HG03045 (cell line): ENCODE measurements around the gene KIAA0232.
"Not testable (repeated sequence)": the region's sequence is repeated elsewhere in the genome, so short reads cannot be mapped to it uniquely, and the experiment has no call there.

Experiments
- ATAC-seq: cut with Tn5 transposase; IDR thresholded peaks from one replicate; pipeline ENCODE4 v1.9.1; 2021; ENCODE audit warnings: mild to moderate bottlenecking, moderate library complexity; ENCODE audit not compliant: unreplicated experiment

Gene KIAA0232

GRCh38 chr4:6755088-6755753 is 27.3 kb upstream of the KIAA0232 start:
- ATAC-seq: no peak

- not testable (repeated sequence) for ATAC-seq
Measured at GRCh38 chr4:6756345-6756744, 26.2 kb upstream of the KIAA0232 start.

GRCh38 chr4:6758728-6759127 is 23.8 kb upstream of the KIAA0232 start:
- ATAC-seq: no peak

GRCh38 chr4:6760865-6761264 is 21.7 kb upstream of the KIAA0232 start:
- no peak for ATAC-seq

GRCh38 chr4:6761649-6762615 is 20.6 kb upstream of the KIAA0232 start:
- ATAC-seq: no peak

- ATAC-seq: no peak
Measured at GRCh38 chr4:6763330-6763851, 19.1 kb upstream of the KIAA0232 start.

GRCh38 chr4:6764976-6765620 is 17.4 kb upstream of the KIAA0232 start:
- no peak for ATAC-seq

GRCh38 chr4:6765703-6766102 is 16.8 kb upstream of the KIAA0232 start:
- ATAC-seq: no peak

- ATAC-seq: no peak
Measured at GRCh38 chr4:6767386-6767747, 15.2 kb upstream of the KIAA0232 start.

- no peak for ATAC-seq
Measured at GRCh38 chr4:6767748-6768538, 14.6 kb upstream of the KIAA0232 start.

- ATAC-seq: no peak
Measured at GRCh38 chr4:6768539-6768905, 14.0 kb upstream of the KIAA0232 start.

GRCh38 chr4:6769233-6769988 is 13.1 kb upstream of the KIAA0232 start:
- ATAC-seq: no peak

- ATAC-seq: no peak
Measured at GRCh38 chr4:6769989-6770420, 12.5 kb upstream of the KIAA0232 start.

GRCh38 chr4:6770581-6771228 is 11.8 kb upstream of the KIAA0232 start:
- ATAC-seq: no peak

GRCh38 chr4:6771229-6771671 is 11.3 kb upstream of the KIAA0232 start:
- no peak for ATAC-seq

- no peak for ATAC-seq
Measured at GRCh38 chr4:6772223-6772928, 10.2 kb upstream of the KIAA0232 start.

GRCh38 chr4:6773106-6773505 is 9.4 kb upstream of the KIAA0232 start:
- ATAC-seq: no peak

- no peak for ATAC-seq
Measured at GRCh38 chr4:6773616-6774540, 8.6 kb upstream of the KIAA0232 start.
